Omental fat pad (tissue), 4 donors: ENCODE results near the gene AGPS. TPM values are rescaled to one million over a fixed set of nuclear protein-coding genes. Genes with fewer than 3 reads are reported as not detected.
"Not testable (repeated sequence)": the region's sequence is repeated elsewhere in the genome, so short reads cannot be mapped to it uniquely, and the experiment has no call there.

Experiments
- ATAC-seq: fragments of 150-250 bp; one replicate; pipeline ENCODE4 v1.9.1; 2016; ENCODE audit warnings: mild to moderate bottlenecking, moderate library complexity; ENCODE audit not compliant: low FRiP score
- DNase-seq: peaks from one replicate; pipeline ENCODE4 v3.0.0-alpha.2; 2019; ENCODE audit warnings: low spot score
- total RNA-seq, 4 donors: library from RNA; depleted of rRNA; stranded (reverse); fragments of >200 nt; gene quantifications; one replicate each; pipeline ENCODE4 v1.1.0, GENCODE V29; 2016
- TF ChIP-seq, protein P1 (sequence below), 3 donors: fragments of 450-650 bp; IDR thresholded peaks; one replicate each; pipeline ENCODE4 v1.5.1; 2016 to 2017; ENCODE audit warnings: antibody characterized with exemption in 3 of 3, mild to moderate bottlenecking in 3 of 3, moderate library complexity in 2 of 3

The AGPS gene
- total RNA-seq, 4 donors from 2014 or later: 21.6 to 33.0 (median 29.0) TPM

DNA sequence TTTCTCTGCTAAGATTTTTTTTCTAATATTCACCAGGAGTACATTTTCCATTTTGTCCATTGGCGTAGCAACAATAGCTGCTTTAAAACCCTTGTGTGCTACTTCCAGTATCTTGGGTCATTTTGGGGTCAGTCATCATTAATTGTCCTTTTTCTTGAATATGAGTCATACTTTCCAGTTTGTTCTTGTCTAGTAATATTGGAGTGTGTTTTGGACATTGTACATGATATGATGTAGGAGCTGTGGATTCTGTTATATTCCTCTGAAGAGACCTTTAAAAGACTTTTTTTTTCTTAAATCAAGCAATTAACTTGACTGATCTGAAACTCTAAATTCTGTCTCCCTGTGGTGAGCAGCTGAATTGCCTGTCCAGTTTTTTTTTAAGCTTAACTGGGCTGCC, 40.8 kb downstream of the AGPS start:
- ATAC-seq (no peak), DNase-seq (no peak)
- TF ChIP-seq, protein P1, sequence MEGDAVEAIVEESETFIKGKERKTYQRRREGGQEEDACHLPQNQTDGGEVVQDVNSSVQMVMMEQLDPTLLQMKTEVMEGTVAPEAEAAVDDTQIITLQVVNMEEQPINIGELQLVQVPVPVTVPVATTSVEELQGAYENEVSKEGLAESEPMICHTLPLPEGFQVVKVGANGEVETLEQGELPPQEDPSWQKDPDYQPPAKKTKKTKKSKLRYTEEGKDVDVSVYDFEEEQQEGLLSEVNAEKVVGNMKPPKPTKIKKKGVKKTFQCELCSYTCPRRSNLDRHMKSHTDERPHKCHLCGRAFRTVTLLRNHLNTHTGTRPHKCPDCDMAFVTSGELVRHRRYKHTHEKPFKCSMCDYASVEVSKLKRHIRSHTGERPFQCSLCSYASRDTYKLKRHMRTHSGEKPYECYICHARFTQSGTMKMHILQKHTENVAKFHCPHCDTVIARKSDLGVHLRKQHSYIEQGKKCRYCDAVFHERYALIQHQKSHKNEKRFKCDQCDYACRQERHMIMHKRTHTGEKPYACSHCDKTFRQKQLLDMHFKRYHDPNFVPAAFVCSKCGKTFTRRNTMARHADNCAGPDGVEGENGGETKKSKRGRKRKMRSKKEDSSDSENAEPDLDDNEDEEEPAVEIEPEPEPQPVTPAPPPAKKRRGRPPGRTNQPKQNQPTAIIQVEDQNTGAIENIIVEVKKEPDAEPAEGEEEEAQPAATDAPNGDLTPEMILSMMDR (IDR thresholded peaks at IDR 0.05): no peak

- ATAC-seq: no peak
- TF ChIP-seq, protein P1 (IDR thresholded peaks at IDR 0.05): no peak
- no peak for DNase-seq
These were observed 41.9 kb downstream of the AGPS start for GRCh38 chr2:177434475-177434874.

- TF ChIP-seq, protein P1 (IDR thresholded peaks at IDR 0.05): no peak
- DNase-seq: no peak
- ATAC-seq: no peak
These were observed 52.6 kb downstream of the AGPS start for GRCh38 chr2:177445200-177445599.

DNA sequence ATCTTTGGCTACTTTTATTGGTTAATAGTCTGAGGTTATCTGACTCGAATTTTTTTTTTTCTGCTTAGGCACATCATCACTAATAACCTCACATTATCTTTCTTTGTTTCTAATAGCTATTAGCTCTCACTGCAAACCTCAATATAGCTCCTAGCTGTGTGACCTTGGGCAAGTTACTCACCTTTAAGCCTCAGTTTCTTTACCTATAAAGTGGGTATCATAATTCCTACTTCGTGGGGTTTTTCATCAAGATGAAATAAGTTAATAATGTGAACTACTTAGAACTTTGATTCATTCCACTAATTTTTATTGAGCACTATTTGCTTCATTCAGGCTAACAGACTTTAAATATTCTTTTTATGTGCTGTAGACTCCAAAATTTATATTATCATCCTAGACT, 55.5 kb downstream of the AGPS start:
- DNase-seq: no peak
- TF ChIP-seq, protein P1 (IDR thresholded peaks at IDR 0.05): no peak
- no peak for ATAC-seq

DNA sequence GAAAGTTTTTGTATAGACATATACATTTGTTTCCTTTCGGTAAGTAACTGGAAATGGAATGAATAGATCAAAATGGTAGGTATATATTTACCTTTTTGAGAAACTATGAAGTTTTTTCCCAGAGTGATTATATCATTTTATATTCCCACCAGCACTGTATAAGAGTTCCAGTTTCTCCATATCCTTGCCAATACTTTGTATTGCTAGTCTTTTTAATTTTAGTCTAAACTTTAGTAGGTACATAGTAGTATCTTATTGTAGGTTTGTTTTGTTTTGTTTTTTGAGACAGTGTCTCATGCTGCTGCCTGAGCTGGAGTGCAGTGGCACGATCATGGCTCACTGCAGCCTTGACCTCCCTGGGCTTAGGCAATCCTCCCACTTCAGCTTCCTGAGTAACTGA, 56.6 kb downstream of the AGPS start:
- ATAC-seq (no peak), DNase-seq (no peak)
- TF ChIP-seq, protein P1 (IDR thresholded peaks at IDR 0.05): no peak

DNA sequence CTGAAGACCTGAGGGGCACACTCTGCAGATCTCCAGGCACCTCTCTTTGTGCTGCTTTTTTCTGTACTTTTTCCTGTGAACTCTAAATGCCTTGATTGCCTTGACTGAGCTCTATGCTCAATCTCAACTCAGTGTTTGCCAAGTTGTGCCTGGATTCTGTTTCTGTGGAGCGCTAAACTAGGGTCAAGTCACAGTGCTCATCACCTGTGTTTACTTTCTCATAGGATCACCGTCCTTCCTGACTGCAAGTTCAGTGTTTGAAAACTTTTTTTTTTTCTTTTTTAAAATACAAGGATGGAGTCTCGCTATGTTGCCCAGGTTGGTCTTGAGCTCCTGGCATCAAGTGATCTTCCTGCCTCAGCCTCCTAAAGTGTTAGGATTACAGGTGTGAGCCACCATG, 62.6 kb downstream of the AGPS start:
- TF ChIP-seq, protein P1 (IDR thresholded peaks at IDR 0.05): no peak
- ATAC-seq (no peak), DNase-seq (no peak)

DNA sequence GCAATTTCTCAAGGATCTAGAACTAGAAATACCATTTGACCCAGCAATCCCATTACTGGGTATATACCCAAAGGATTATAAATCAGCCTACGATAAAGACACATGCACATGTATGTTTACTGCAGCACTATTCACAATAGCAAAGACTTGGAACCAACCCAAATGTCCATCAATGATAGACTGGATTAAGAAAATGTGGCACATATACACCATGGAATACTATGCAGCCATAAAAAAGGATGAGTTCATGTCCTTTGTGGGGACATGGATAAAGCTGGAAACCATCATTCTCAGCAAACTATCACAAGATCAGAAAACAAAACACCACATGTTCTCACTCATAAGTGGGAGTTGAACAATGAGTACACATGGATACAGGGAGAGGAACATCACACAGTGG, 67.2 kb downstream of the AGPS start:
- not testable (repeated sequence) for ATAC-seq

More for the DNA sequence above, 67.2 kb downstream of the AGPS start:
- DNase-seq: not testable (repeated sequence)
